Measurements from ENCODE around the gene TRAF4. TPM values are rescaled to one million over a fixed set of nuclear protein-coding genes. Genes with fewer than 3 reads are reported as not detected.
A peak's percentile ranks its signal among the peaks of the same experiment; 100 is the strongest.

The TRAF4 gene
- total and polyA plus RNA-seq, 9 of the 15 experiments (the other 6 are each of a cell fraction or from before 2014, with no cell fraction given), result 2.4 to 147 (median 72.4) TPM

- no peak for TF ChIP-seq FOXM1 (IDR thresholded peaks at IDR 0.05; ENCODE audit: low read depth)
- no peak for TF ChIP-seq FOXM1 (CRISPR knock-in tag; IDR thresholded peaks at IDR 0.05; ENCODE audit: low read depth)
- TF ChIP-seq FOXA3 (CRISPR knock-in tag; conservative IDR thresholded peaks at IDR 0.05 in 1 of 2, IDR thresholded peaks at IDR 0.05 in 1 of 2), result no peak
- TF ChIP-seq ATF2 (CRISPR knock-in tag; IDR thresholded peaks at IDR 0.05), result no peak
- no peak for TF ChIP-seq KLF1 (tag; IDR thresholded peaks at IDR 0.05)
- no peak for TF ChIP-seq E2F4 (CRISPR knock-in tag; IDR thresholded peaks at IDR 0.05; ENCODE audit: low read depth)
- TF ChIP-seq BRD9 (IDR thresholded peaks at IDR 0.05; ENCODE audit: low read depth, partially characterized antibody), result no peak
- no peak for TF ChIP-seq SMAD2 (IDR thresholded peaks at IDR 0.05; ENCODE audit: low read depth, low read length)
- TF ChIP-seq RFX1 (IDR thresholded peaks at IDR 0.05), result no peak
- no peak for TF ChIP-seq NELFE (IDR thresholded peaks at IDR 0.05; ENCODE audit: insufficient read depth, insufficient read length)
- no peak for TF ChIP-seq POLR3A (IDR thresholded peaks at IDR 0.05; ENCODE audit: borderline replicate concordance, extremely low read depth, insufficient read depth, insufficient read length)
- TF ChIP-seq BCOR (IDR thresholded peaks at IDR 0.05), result no peak
- no peak for TF ChIP-seq ZBTB34 (CRISPR knock-in tag; IDR thresholded peaks at IDR 0.05)
- TF ChIP-seq TEAD4 (IDR thresholded peaks at IDR 0.05; ENCODE audit: low read length), result peak; percentile 22; the same call in 1 of the 2 replicates
- no peak for TF ChIP-seq TEAD4 (CRISPR knock-in tag; IDR thresholded peaks at IDR 0.05; ENCODE audit: borderline replicate concordance)
- no peak; the same call in 1 of the 2 replicates for TF ChIP-seq KLF10 (CRISPR knock-in tag; IDR thresholded peaks at IDR 0.05)
- no peak for TF ChIP-seq ZNF584 (CRISPR knock-in tag; IDR thresholded peaks at IDR 0.05; ENCODE audit: low read depth)
- peak; percentile 35; the same call in 1 of the 2 replicates for TF ChIP-seq RNF219 (CRISPR knock-in tag; IDR thresholded peaks at IDR 0.05)
- no peak for TF ChIP-seq SRSF1 (IDR thresholded peaks at IDR 0.05; ENCODE audit: low read depth, low read length)
- TF ChIP-seq FOXA1 (IDR thresholded peaks at IDR 0.05; ENCODE audit: borderline replicate concordance), result no peak
- no peak for TF ChIP-seq PHTF2 (CRISPR knock-in tag; IDR thresholded peaks at IDR 0.05)
- TF ChIP-seq MBD2 (IDR thresholded peaks at IDR 0.05; ENCODE audit: borderline replicate concordance, low read depth), result no peak
- no peak for TF ChIP-seq FUS (optimal IDR thresholded peaks at IDR 0.05; ENCODE audit: low read depth, low read length)
- no peak for TF ChIP-seq SMARCA5 (IDR thresholded peaks at IDR 0.05)
Measured at GRCh38 chr17:28724500-28725165, 19.2 kb upstream of the TRAF4 start (continued).

All from K562 (cell line).